ENCODE results near the gene CCDC50.

Gene CCDC50

DNA sequence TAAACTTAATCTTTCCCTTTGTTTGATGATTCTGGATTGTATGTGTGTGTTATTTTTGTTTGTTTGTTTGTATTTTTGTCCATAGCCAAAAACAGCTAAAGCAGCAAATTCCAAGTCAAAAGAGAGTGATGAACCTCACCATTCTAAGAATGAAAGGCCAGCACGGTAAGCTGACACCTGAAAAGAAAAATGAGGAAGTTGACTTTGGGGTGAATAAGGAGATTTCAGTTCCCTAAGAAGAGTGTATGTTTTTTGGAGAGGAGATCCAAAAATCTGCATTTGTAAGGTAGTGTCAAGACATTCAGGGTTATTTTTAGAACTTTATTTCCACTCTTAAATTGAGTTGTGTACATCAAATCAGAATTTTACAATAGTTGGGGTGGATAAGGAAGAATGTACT lies 53.5 kb downstream of the CCDC50 start:
- H3K9me2 ChIP-seq (replicated peaks; ENCODE audit: insufficient read depth, low read length): no peaks in the 10 kb centered on the region
- peaks cover 43% of the 10 kb centered on the region for H3K4me1 ChIP-seq (ENCODE audit: low read length)
- H2AFZ ChIP-seq (ENCODE audit: low read length): no peak overlapping the region
- H4K20me1 ChIP-seq (ENCODE audit: insufficient read depth, low read length): no peaks in the 10 kb centered on the region
- peak; percentile 61 for DNase-seq
- H3K9me3 ChIP-seq (replicated peaks; ENCODE audit: insufficient read depth, low read length): no peaks in the 10 kb centered on the region
- H3K36me3 ChIP-seq (replicated peaks; ENCODE audit: insufficient read depth, low read length): no peaks in the 10 kb centered on the region
- H3F3A ChIP-seq (ENCODE audit: insufficient read depth, low read length): peaks cover 12% of the 10 kb centered on the region
- H3K79me2 ChIP-seq (ENCODE audit: low read length): no peaks in the 10 kb centered on the region
- TF ChIP-seq CTCF (IDR thresholded peaks at IDR 0.05; ENCODE audit: low read length) (no peak), EZH2 (optimal IDR thresholded peaks at IDR 0.05; ENCODE audit: low read depth, low read length) (no peak), EZH2phosphoT487 (IDR thresholded peaks at IDR 0.05; ENCODE audit: low read length) (no peak)
- peak overlapping the region; percentile 1; the same call in 1 of the 2 replicates for H3K4me2 ChIP-seq (ENCODE audit: low read depth, low read length)
- no peaks in the 10 kb centered on the region for H3K27me3 ChIP-seq (replicated peaks; ENCODE audit: insufficient read depth, low read length)
- peak overlapping the region; percentile 11; the same call in 1 of the 2 replicates for H3K27ac ChIP-seq (ENCODE audit: low read length)
- no peak overlapping the region for H3K9ac ChIP-seq (ENCODE audit: low read length)
- no peak overlapping the region for H3K4me3 ChIP-seq (ENCODE audit: low read length)

- Histone ChIP-seq H3K27ac (ENCODE audit: low read length) (peak overlapping the region; percentile 11; the same call in 1 of the 2 replicates), H3K9me2 (replicated peaks; ENCODE audit: insufficient read depth, low read length) (no peaks in the 10 kb centered on the region), H3F3A (ENCODE audit: insufficient read depth, low read length) (peaks cover 12% of the 10 kb centered on the region), H3K9ac (ENCODE audit: low read length) (no peak overlapping the region), H3K4me2 (ENCODE audit: low read depth, low read length) (peak overlapping the region; percentile 1; the same call in 1 of the 2 replicates), H4K20me1 (ENCODE audit: insufficient read depth, low read length) (no peaks in the 10 kb centered on the region), H2AFZ (ENCODE audit: low read length) (no peak overlapping the region), H3K4me1 (ENCODE audit: low read length) (peaks cover 38% of the 10 kb centered on the region), H3K4me3 (ENCODE audit: low read length) (no peak overlapping the region), H3K79me2 (ENCODE audit: low read length) (no peaks in the 10 kb centered on the region), H3K36me3 (replicated peaks; ENCODE audit: insufficient read depth, low read length) (no peaks in the 10 kb centered on the region), H3K9me3 (replicated peaks; ENCODE audit: insufficient read depth, low read length) (no peaks in the 10 kb centered on the region), H3K27me3 (replicated peaks; ENCODE audit: insufficient read depth, low read length) (no peaks in the 10 kb centered on the region)
- DNase-seq: no peak
- TF ChIP-seq EZH2phosphoT487 (IDR thresholded peaks at IDR 0.05; ENCODE audit: low read length) (no peak), CTCF (IDR thresholded peaks at IDR 0.05; ENCODE audit: low read length) (no peak), EZH2 (optimal IDR thresholded peaks at IDR 0.05; ENCODE audit: low read depth, low read length) (no peak)
Observed at GRCh38 chr3:191383124-191383523, 53.9 kb downstream of the CCDC50 start.

- no peaks in the 10 kb centered on the region for H4K20me1 ChIP-seq (ENCODE audit: insufficient read depth, low read length)
- peaks cover 18% of the 10 kb centered on the region for H3K4me1 ChIP-seq (ENCODE audit: low read length)
- H3K27ac ChIP-seq (ENCODE audit: low read length): no peak overlapping the region
- no peak overlapping the region for H3K4me3 ChIP-seq (ENCODE audit: low read length)
- H3K79me2 ChIP-seq (ENCODE audit: low read length): no peaks in the 10 kb centered on the region
- no peaks in the 10 kb centered on the region for H3K9me3 ChIP-seq (replicated peaks; ENCODE audit: insufficient read depth, low read length)
- no peaks in the 10 kb centered on the region for H3K9me2 ChIP-seq (replicated peaks; ENCODE audit: insufficient read depth, low read length)
- DNase-seq: no peak
- no peak overlapping the region for H3K9ac ChIP-seq (ENCODE audit: low read length)
- no peaks in the 10 kb centered on the region for H3F3A ChIP-seq (ENCODE audit: insufficient read depth, low read length)
- TF ChIP-seq EZH2 (optimal IDR thresholded peaks at IDR 0.05; ENCODE audit: low read depth, low read length) (no peak), CTCF (IDR thresholded peaks at IDR 0.05; ENCODE audit: low read length) (no peak), EZH2phosphoT487 (IDR thresholded peaks at IDR 0.05; ENCODE audit: low read length) (no peak)
- no peak overlapping the region for H2AFZ ChIP-seq (ENCODE audit: low read length)
- H3K4me2 ChIP-seq (ENCODE audit: low read depth, low read length): no peak overlapping the region
- H3K36me3 ChIP-seq (replicated peaks; ENCODE audit: insufficient read depth, low read length): no peaks in the 10 kb centered on the region
- H3K27me3 ChIP-seq (replicated peaks; ENCODE audit: insufficient read depth, low read length): no peaks in the 10 kb centered on the region
Observed at GRCh38 chr3:191385101-191385500, 55.9 kb downstream of the CCDC50 start.
